Stomach smooth muscle (tissue), 2 donors: ENCODE measurements around the gene YIPF2.

Experiments used
- H3K27ac ChIP-seq: one replicate; pipeline ENCODE4 v1.7.0; 2013; ENCODE audit warnings: mild to moderate bottlenecking, low read length, inconsistent platforms
- H3K27me3 ChIP-seq, 2 donors: one replicate each; pipeline ENCODE4 v1.7.0; 2013; ENCODE audit warnings: low read length in 2 of 2; ENCODE audit not compliant: insufficient read depth in 2 of 2, control insufficient read depth in 1 of 2
- H3K36me3 ChIP-seq, 2 donors: one replicate each; pipeline ENCODE4 v1.7.0; 2013; ENCODE audit warnings: low read length in 2 of 2; ENCODE audit not compliant: control insufficient read depth in 2 of 2, insufficient read depth in 2 of 2
- H3K4me1 ChIP-seq: one replicate; pipeline ENCODE4 v1.7.0; 2013; ENCODE audit warnings: low read length; ENCODE audit not compliant: control insufficient read depth, insufficient read depth
- H3K4me3 ChIP-seq, 2 donors: one replicate each; pipeline ENCODE4 v1.7.0; 2013; ENCODE audit warnings: low read length in 2 of 2
- H3K9ac ChIP-seq, 2 donors: one replicate each; pipeline ENCODE4 v1.7.0; 2013; ENCODE audit warnings: low read length in 2 of 2, mild to moderate bottlenecking in 1 of 2
- H3K9me3 ChIP-seq, 2 donors: one replicate each; pipeline ENCODE4 v1.7.0; 2013; ENCODE audit warnings: low read length in 2 of 2; ENCODE audit not compliant: control insufficient read depth in 2 of 2
- donor health status: healthy.
- donor health status: Pancreatic carcinoma.

Gene YIPF2

GRCh38 chr19:10907925-10908324 is 20.5 kb downstream of the YIPF2 start:
- Histone ChIP-seq H3K27me3 (no peaks in the 10 kb centered on the region), H3K4me1 (no peaks in the 10 kb centered on the region), H3K9me3 (no peaks in the 10 kb centered on the region), H3K4me3 (no peak overlapping the region), H3K27ac (no peak overlapping the region), H3K36me3 (peaks cover 32 to 39% of the 10 kb centered on the region in 2 donors), H3K9ac (no peak overlapping the region)

GRCh38 chr19:10899151-10899653 is 29.2 kb downstream of the YIPF2 start:
- no peaks in the 10 kb centered on the region for H3K9me3 ChIP-seq
- peak overlapping the region in 1 of 2 donors; percentile 29 for H3K4me3 ChIP-seq
- no peaks in the 10 kb centered on the region for H3K27me3 ChIP-seq
- peak overlapping the region; percentile 41 for H3K27ac ChIP-seq
- H3K36me3 ChIP-seq, result no peaks in the 10 kb centered on the region
- peak overlapping the region in 1 of 2 donors; percentile 27 for H3K9ac ChIP-seq
- H3K4me1 ChIP-seq, result peaks cover 32% of the 10 kb centered on the region

- Histone ChIP-seq H3K9ac (peak overlapping the region in 1 of 2 donors; percentile 38), H3K9me3 (no peaks in the 10 kb centered on the region), H3K4me3 (no peak overlapping the region), H3K4me1 (peaks cover 32% of the 10 kb centered on the region), H3K27ac (no peak overlapping the region), H3K27me3 (no peaks in the 10 kb centered on the region), H3K36me3 (no peaks in the 10 kb centered on the region)
Observed at GRCh38 chr19:10898633-10899032, 29.8 kb downstream of the YIPF2 start.

- Histone ChIP-seq H3K4me3 (no peak overlapping the region), H3K27ac (no peak overlapping the region), H3K4me1 (peaks cover 32% of the 10 kb centered on the region), H3K36me3 (no peaks in the 10 kb centered on the region), H3K27me3 (no peaks in the 10 kb centered on the region), H3K9me3 (no peaks in the 10 kb centered on the region), H3K9ac (peak overlapping the region in 1 of 2 donors; percentile 22)
Observed at GRCh38 chr19:10896851-10897526, 31.4 kb downstream of the YIPF2 start.

GRCh38 chr19:10895920-10896319 is 32.5 kb downstream of the YIPF2 start:
- Histone ChIP-seq H3K4me3 (no peak overlapping the region), H3K27me3 (no peaks in the 10 kb centered on the region), H3K4me1 (peaks cover 40% of the 10 kb centered on the region), H3K27ac (no peak overlapping the region), H3K36me3 (no peaks in the 10 kb centered on the region), H3K9me3 (no peaks in the 10 kb centered on the region), H3K9ac (no peak overlapping the region)

- Histone ChIP-seq H3K27ac (no peak overlapping the region), H3K9ac (no peak overlapping the region), H3K4me1 (peaks cover 42% of the 10 kb centered on the region), H3K27me3 (no peaks in the 10 kb centered on the region), H3K9me3 (no peaks in the 10 kb centered on the region), H3K36me3 (no peaks in the 10 kb centered on the region), H3K4me3 (no peak overlapping the region)
Observed at GRCh38 chr19:10895363-10895762, 33.1 kb downstream of the YIPF2 start.

- no peaks in the 10 kb centered on the region for H3K9me3 ChIP-seq
- H3K4me1 ChIP-seq, result peaks cover 39% of the 10 kb centered on the region
- no peaks in the 10 kb centered on the region for H3K36me3 ChIP-seq
- no peak overlapping the region for H3K9ac ChIP-seq
- H3K27me3 ChIP-seq, result no peaks in the 10 kb centered on the region
- no peak overlapping the region for H3K4me3 ChIP-seq
- no peak overlapping the region for H3K27ac ChIP-seq
Observed at GRCh38 chr19:10894911-10895213, 33.6 kb downstream of the YIPF2 start.

GRCh38 chr19:10892256-10892655 is 36.2 kb downstream of the YIPF2 start:
- Histone ChIP-seq H3K9ac (no peak overlapping the region), H3K4me1 (peaks cover 38% of the 10 kb centered on the region), H3K36me3 (no peaks in the 10 kb centered on the region), H3K27me3 (no peaks in the 10 kb centered on the region), H3K27ac (no peak overlapping the region), H3K4me3 (no peak overlapping the region), H3K9me3 (no peaks in the 10 kb centered on the region)

- H3K36me3 ChIP-seq, result no peaks in the 10 kb centered on the region
- H3K9me3 ChIP-seq, result no peaks in the 10 kb centered on the region
- H3K4me1 ChIP-seq, result peaks cover 34% of the 10 kb centered on the region
- no peak overlapping the region for H3K4me3 ChIP-seq
- H3K27ac ChIP-seq, result no peak overlapping the region
- H3K27me3 ChIP-seq, result no peaks in the 10 kb centered on the region
- no peak overlapping the region for H3K9ac ChIP-seq
Observed at GRCh38 chr19:10891405-10892086, 36.9 kb downstream of the YIPF2 start.

- Histone ChIP-seq H3K4me1 (peaks cover 37% of the 10 kb centered on the region), H3K9ac (no peak overlapping the region), H3K27me3 (no peaks in the 10 kb centered on the region), H3K9me3 (no peaks in the 10 kb centered on the region), H3K4me3 (no peak overlapping the region), H3K27ac (no peak overlapping the region), H3K36me3 (no peaks in the 10 kb centered on the region)
Observed at GRCh38 chr19:10889880-10890279, 38.6 kb downstream of the YIPF2 start.

- H3K9me3 ChIP-seq, result no peaks in the 10 kb centered on the region
- no peaks in the 10 kb centered on the region for H3K27me3 ChIP-seq
- H3K4me1 ChIP-seq, result peaks cover 44% of the 10 kb centered on the region
- no peak overlapping the region for H3K9ac ChIP-seq
- H3K36me3 ChIP-seq, result no peaks in the 10 kb centered on the region
- peak overlapping the region; percentile 37 for H3K27ac ChIP-seq
- no peak overlapping the region for H3K4me3 ChIP-seq
Observed at GRCh38 chr19:10888421-10888866, 40.0 kb downstream of the YIPF2 start.
